Prostate gland (tissue), 2 donors: ENCODE results near the gene RAB43. TPM values are rescaled to one million over a fixed set of nuclear protein-coding genes. Genes with fewer than 3 reads are reported as not detected.

Source experiments
- DNase-seq: peaks from one replicate; pipeline ENCODE4 v3.0.0-alpha.2; 2019; ENCODE audit warnings: low spot score
- H3K27ac ChIP-seq, 2 donors: fragments of 200-600 bp; sonication (generic); 2 replicates each; pipeline ENCODE4 v1.5.1; 2017 to 2019
- H3K27me3 ChIP-seq: fragments of 200-600 bp; sonication (generic); replicated peaks from 2 replicates; pipeline ENCODE4 v1.5.1; 2019; ENCODE audit not compliant: insufficient read depth
- H3K36me3 ChIP-seq, 2 donors: fragments of 200-600 bp; sonication (generic); 1 replicate in 1 of 2; 2 replicates in 1 of 2; pipeline versions ENCODE4 v1.5.1 to v1.8.1; 2017 to 2019
- H3K4me1 ChIP-seq: fragments of 200-600 bp; sonication (generic); replicated peaks from 2 replicates; pipeline ENCODE4 v1.5.1; 2019
- H3K4me3 ChIP-seq, 2 donors: fragments of 200-600 bp; sonication (generic); 2 replicates each; pipeline ENCODE4 v1.5.1; 2017 to 2019
- H3K9me3 ChIP-seq: fragments of 200-600 bp; sonication (generic); 2 replicates; pipeline ENCODE4 v1.5.1; 2017
- CTCF ChIP-seq, 4 experiments: fragments of 200-600 bp in 2 of 4; fragments of 450-650 bp in 2 of 4; sonication (generic) in 2 of 4; IDR thresholded peaks; 1 replicate in 3 of 4; 2 replicates in 1 of 4; pipeline ENCODE4 v1.5.1; 2016 to 2019; ENCODE audit warnings: antibody characterized with exemption in 4 of 4, mild to moderate bottlenecking in 2 of 4, moderate library complexity in 2 of 4
- POLR2A ChIP-seq: fragments of 450-650 bp; IDR thresholded peaks from one replicate; pipeline ENCODE4 v1.6.1; 2016; ENCODE audit warnings: antibody characterized with exemption, mild to moderate bottlenecking
- POLR2AphosphoS5 ChIP-seq: sonication (generic); formaldehyde crosslinking; IDR thresholded peaks from one replicate; pipeline ENCODE4 v1.6.1; 2017; ENCODE audit warnings: antibody characterized with exemption
- WGBS: methylation state at CpG from one replicate; pipeline ENCODE4 v1.1.5; 2018; 5-methylcytosine and 5-hydroxymethylcytosine counted together
- intact Hi-C: fragments of 100-400 bp; cut with DNase I; formaldehyde crosslinking; loops from one replicate; pipeline ENCODE4 v1.14.2; 2022
- total RNA-seq, 2 donors: library from RNA; depleted of rRNA; stranded (reverse); fragments of >200 nt; gene quantifications; one replicate each; pipeline ENCODE4 v1.1.0, GENCODE V29; 2016

RAB43 gene
- total RNA-seq, 2 donors from 2014 or later = 35.9 to 52.3 TPM

DNA sequence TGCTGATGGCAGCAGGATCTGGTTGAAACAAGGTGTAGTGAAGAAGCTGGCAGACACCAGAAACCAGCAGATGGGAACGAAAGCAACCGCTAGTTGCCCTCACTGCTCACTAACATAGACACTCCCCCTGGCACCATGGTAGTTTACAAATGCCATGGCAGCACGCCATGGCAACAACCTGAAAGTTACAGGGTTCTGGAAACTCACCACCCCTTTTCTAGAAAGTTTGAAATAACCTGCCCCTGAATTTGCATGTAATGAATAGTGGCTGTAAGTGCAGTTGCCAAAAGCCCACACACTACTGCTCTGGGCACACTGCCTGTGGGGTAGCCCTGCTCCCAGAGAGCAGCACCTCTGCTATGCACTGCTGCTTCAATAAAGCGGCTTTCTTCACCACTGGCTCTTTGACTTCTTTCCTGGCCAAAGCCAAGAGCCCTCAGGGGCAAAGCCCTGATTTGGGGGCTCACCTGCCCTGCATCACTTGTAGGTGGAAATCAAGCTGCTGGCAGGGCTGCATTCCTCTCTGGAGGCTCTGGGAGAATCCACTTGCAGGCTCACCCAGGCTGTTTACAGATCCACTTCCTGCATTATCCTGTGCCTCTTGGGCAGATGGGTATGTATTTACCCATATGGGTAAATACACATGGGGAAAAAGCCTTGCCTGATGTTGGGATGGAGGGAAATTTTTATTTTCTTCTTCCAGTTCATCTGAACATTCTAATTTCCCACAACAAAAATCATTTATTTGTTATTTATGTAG lies 63.0 kb downstream of the RAB43 start:
- Histone ChIP-seq H3K4me3 (no peak overlapping the region), H3K4me1 (peaks cover 10% of the 10 kb centered on the region), H3K27ac (peak overlapping the region; percentile 26 to 66), H3K36me3 (no peaks in the 10 kb centered on the region), H3K9me3 (no peaks in the 10 kb centered on the region), H3K27me3 (no peaks in the 10 kb centered on the region)
- intact Hi-C loops = loop anchor here (10.0 kb wide), 1 partner anchor 84 kb away; no protein-coding TSS in a partner anchor
- TF ChIP-seq CTCF (IDR thresholded peaks at IDR 0.05) = peak in 2 of 4 experiments; percentile 11 to 25
- peak; percentile 39 for TF ChIP-seq POLR2AphosphoS5
- no peak for TF ChIP-seq POLR2A
- peak; percentile 76 for DNase-seq
- WGBS = 30% methylated on average over 4 of the region's 4 CpGs

DNA sequence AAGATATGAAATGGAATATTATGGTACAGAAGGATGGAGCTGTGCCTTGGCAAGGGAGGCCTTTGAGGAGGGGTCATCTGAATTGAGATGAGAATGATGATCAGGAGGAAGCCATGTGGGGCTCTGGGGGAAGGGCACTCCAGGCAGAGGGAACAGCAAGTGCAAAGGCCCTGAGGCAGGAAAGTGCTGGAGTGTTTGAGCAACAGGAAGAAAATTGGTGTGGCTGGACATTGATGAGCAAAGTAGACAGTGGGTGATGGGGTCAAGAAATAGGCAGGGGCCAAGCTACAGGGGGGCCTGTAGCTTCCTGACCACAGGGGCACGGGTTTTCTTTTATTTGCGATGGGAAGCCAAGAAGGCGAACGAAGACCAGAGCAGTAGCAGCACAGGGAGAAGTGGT lies 64.4 kb downstream of the RAB43 start:
- WGBS = 93% methylated on average over 4 of the region's 4 CpGs
- TF ChIP-seq CTCF (IDR thresholded peaks at IDR 0.05) (no peak), POLR2AphosphoS5 (no peak), POLR2A (no peak)
- Histone ChIP-seq H3K4me3 (no peak overlapping the region), H3K27me3 (no peaks in the 10 kb centered on the region), H3K4me1 (peaks cover 16% of the 10 kb centered on the region), H3K36me3 (no peaks in the 10 kb centered on the region), H3K9me3 (no peaks in the 10 kb centered on the region), H3K27ac (peak overlapping the region in 1 of 2 donors; percentile 55)
- DNase-seq = no peak
- intact Hi-C loops = loop anchor here (10.0 kb wide), 1 partner anchor 82 kb away; no protein-coding TSS in a partner anchor

GRCh38 chr3:129056451-129057173 lies 65.0 kb downstream of the RAB43 start:
- WGBS = 69% methylated on average over 9 of the region's 9 CpGs
- intact Hi-C loops = loop anchor here (10.0 kb wide), 1 partner anchor 82 kb away; no protein-coding TSS in a partner anchor
- H3K4me3 ChIP-seq = no peak overlapping the region
- TF ChIP-seq POLR2A = no peak
- TF ChIP-seq POLR2AphosphoS5 = peak; percentile 22
- peak overlapping the region in 1 of 2 donors; percentile 55 for H3K27ac ChIP-seq
- DNase-seq = no peak
- no peaks in the 10 kb centered on the region for H3K36me3 ChIP-seq
- H3K27me3 ChIP-seq = no peaks in the 10 kb centered on the region
- no peaks in the 10 kb centered on the region for H3K9me3 ChIP-seq
- H3K4me1 ChIP-seq = peaks cover 17% of the 10 kb centered on the region

- DNase-seq = no peak
- Histone ChIP-seq H3K27ac (peak overlapping the region in 1 of 2 donors; percentile 62), H3K9me3 (no peaks in the 10 kb centered on the region), H3K36me3 (no peaks in the 10 kb centered on the region), H3K4me1 (peaks cover 17% of the 10 kb centered on the region), H3K4me3 (no peak overlapping the region), H3K27me3 (no peaks in the 10 kb centered on the region)
- 82% methylated on average over 3 of the region's 3 CpGs for WGBS
- intact Hi-C loops = loop anchor here (10.0 kb wide), 1 partner anchor 80 kb away; no protein-coding TSS in a partner anchor
- TF ChIP-seq POLR2AphosphoS5 (no peak), POLR2A (no peak), CTCF (IDR thresholded peaks at IDR 0.05) (no peak)
These were observed 66.9 kb downstream of the RAB43 start for GRCh38 chr3:129054605-129055104.

DNA sequence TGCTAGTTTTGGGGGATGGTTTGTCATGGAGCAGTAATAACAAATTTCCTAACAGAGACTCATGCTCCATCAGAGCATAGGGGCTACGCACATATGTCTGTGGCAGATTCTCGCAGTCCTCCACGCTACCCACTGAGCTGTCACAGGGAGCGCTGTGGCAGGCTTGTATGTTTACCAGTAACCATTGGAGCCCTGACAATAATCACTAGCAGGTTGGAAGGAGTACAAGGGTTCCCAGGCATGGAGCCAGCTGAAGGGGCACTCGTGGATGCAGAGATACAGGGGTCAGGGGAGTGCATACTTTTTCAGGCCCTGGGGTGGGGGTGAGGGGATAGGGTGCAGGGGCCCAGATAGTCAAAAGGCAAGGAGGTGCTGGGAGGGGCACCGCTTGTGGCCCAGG lies 68.9 kb downstream of the RAB43 start:
- no peaks in the 10 kb centered on the region for H3K27me3 ChIP-seq
- H3K9me3 ChIP-seq = no peaks in the 10 kb centered on the region
- H3K4me1 ChIP-seq = peaks cover 7% of the 10 kb centered on the region
- no peaks in the 10 kb centered on the region for H3K36me3 ChIP-seq
- no peak for DNase-seq
- intact Hi-C loops = loop anchor here (2.0 to 10.0 kb wide), 2 partner anchors 78 to 192 kb away; no protein-coding TSS in a partner anchor
- 55% methylated on average over 6 of the region's 6 CpGs for WGBS
- H3K4me3 ChIP-seq = no peak overlapping the region
- TF ChIP-seq POLR2A = no peak
- TF ChIP-seq POLR2AphosphoS5 = no peak
- no peak for TF ChIP-seq CTCF (IDR thresholded peaks at IDR 0.05)
- peak overlapping the region; percentile 58 to 62 for H3K27ac ChIP-seq
